HG03280 (cell line): ENCODE data around the gene S100A8.
"Not testable (repeated sequence)": the region's sequence is repeated elsewhere in the genome, so short reads cannot be mapped to it uniquely, and the experiment has no call there.

ENCODE experiments used
- ATAC-seq: cut with Tn5 transposase; IDR thresholded peaks from one replicate; pipeline ENCODE4 v1.9.1; 2021; ENCODE audit warnings: mild to moderate bottlenecking, moderate library complexity; ENCODE audit not compliant: unreplicated experiment

The S100A8 gene

GRCh38 chr1:153390938-153391710 is at the start of gene S100A8:
Gene S100A8 (minus strand): TSS chr1:153391073. CDS start chr1:153390535, 538 bp downstream.
- no peak for ATAC-seq

- no peak for ATAC-seq
These were observed 48.4 kb upstream of the S100A8 start for GRCh38 chr1:153439273-153439672.

GRCh38 chr1:153438599-153438998 is 47.7 kb upstream of the S100A8 start:
- no peak for ATAC-seq

- no peak for ATAC-seq
These were observed 46.4 kb upstream of the S100A8 start for GRCh38 chr1:153437236-153437635.

GRCh38 chr1:153434746-153435455 is 44.0 kb upstream of the S100A8 start:
- ATAC-seq = no peak

GRCh38 chr1:153432874-153433681 is 42.2 kb upstream of the S100A8 start:
- no peak for ATAC-seq

- no peak for ATAC-seq
These were observed 41.1 kb upstream of the S100A8 start for GRCh38 chr1:153431928-153432327.

- ATAC-seq = no peak
These were observed 40.6 kb upstream of the S100A8 start for GRCh38 chr1:153431427-153431826.

- no peak for ATAC-seq
These were observed 40.1 kb upstream of the S100A8 start for GRCh38 chr1:153431002-153431401.

GRCh38 chr1:153430561-153430960 is 39.7 kb upstream of the S100A8 start:
- no peak for ATAC-seq

- ATAC-seq = no peak
These were observed 39.3 kb upstream of the S100A8 start for GRCh38 chr1:153430166-153430553.

- no peak for ATAC-seq
These were observed 38.6 kb upstream of the S100A8 start for GRCh38 chr1:153429266-153430165.

- no peak for ATAC-seq
These were observed 37.9 kb upstream of the S100A8 start for GRCh38 chr1:153428791-153429190.

- no peak for ATAC-seq
These were observed 37.3 kb upstream of the S100A8 start for GRCh38 chr1:153428073-153428638.

GRCh38 chr1:153426809-153427208 is 35.9 kb upstream of the S100A8 start:
- ATAC-seq = no peak

- no peak for ATAC-seq
These were observed 31.7 kb upstream of the S100A8 start for GRCh38 chr1:153422450-153423068.

- no peak for ATAC-seq
These were observed 29.4 kb upstream of the S100A8 start for GRCh38 chr1:153420306-153420705.

- ATAC-seq = not testable (repeated sequence)
These were observed 28.5 kb upstream of the S100A8 start for GRCh38 chr1:153419436-153419793.

GRCh38 chr1:153418758-153419435 is 28.0 kb upstream of the S100A8 start:
- not testable (repeated sequence) for ATAC-seq
